OCI-LY7 (cell line): ENCODE data around the gene THOP1. TPM values are rescaled to one million over a fixed set of nuclear protein-coding genes. Genes with fewer than 3 reads are reported as not detected.

Experiments
- BruUV-seq: library from RNA; stranded (reverse); fragments of 400-500 nt; replicated peaks from 2 replicates; lab custom pipeline; 2021; lab: Mats Ljungman, UMichigan
- CTCF ChIA-PET: fragments of 300-600 bp; sonication (Branson Sonifier 250); formaldehyde crosslinking; loops from one replicate; lab custom pipeline; 2022; ENCODE audit warnings: antibody characterized with exemption; ENCODE audit not compliant: unreplicated experiment; lab: Charles Lee
- POLR2A ChIA-PET: fragments of 300-600 bp; sonication (Branson Sonifier 250); formaldehyde crosslinking; loops from one replicate; lab custom pipeline; 2022; ENCODE audit warnings: antibody characterized with exemption; lab: Charles Lee
- DNase-seq: peaks from one replicate; pipeline ENCODE4 v3.0.0-alpha.2; 2015; ENCODE audit warnings: low spot score
- H2AFZ ChIP-seq: fragments of 200-600 bp; sonication (generic), shearing (Covaris generic); 2 replicates; pipeline ENCODE4 v1.6.1; 2014; ENCODE audit warnings: mild to moderate bottlenecking, antibody characterized with exemption, low read length, moderate library complexity
- H3K27ac ChIP-seq: fragments of 200-600 bp; sonication (generic); 2 replicates; pipeline ENCODE4 v1.5.1; 2014; ENCODE audit warnings: mixed run types, low read depth, mild to moderate bottlenecking, moderate library complexity, low read length, inconsistent platforms; ENCODE audit not compliant: poor library complexity, severe bottlenecking
- H3K36me3 ChIP-seq: fragments of 200-600 bp; sonication (generic); 2 replicates; pipeline ENCODE4 v1.6.1; 2014; ENCODE audit warnings: mild to moderate bottlenecking, antibody characterized with exemption, low read length, moderate library complexity, mixed read lengths; ENCODE audit not compliant: insufficient read depth
- H3K4me1 ChIP-seq: fragments of 200-600 bp; sonication (generic); 2 replicates; pipeline ENCODE4 v1.5.1; 2014; ENCODE audit warnings: mild to moderate bottlenecking, low read length; ENCODE audit not compliant: insufficient read depth, poor library complexity, severe bottlenecking
- H3K4me2 ChIP-seq: fragments of 200-600 bp; sonication (generic); 2 replicates; pipeline ENCODE4 v1.6.1; 2014; ENCODE audit warnings: mild to moderate bottlenecking, low read length
- H3K4me3 ChIP-seq: fragments of 200-600 bp; sonication (generic); 2 replicates; pipeline ENCODE4 v1.5.1; 2014; ENCODE audit warnings: mild to moderate bottlenecking, low read depth, low read length; ENCODE audit not compliant: poor library complexity, severe bottlenecking
- H3K79me2 ChIP-seq: fragments of 200-600 bp; sonication (generic); 2 replicates; pipeline ENCODE4 v1.6.1; 2016; ENCODE audit warnings: low read depth, mild to moderate bottlenecking, low read length, moderate library complexity, mixed read lengths; ENCODE audit not compliant: insufficient read depth
- H3K9me2 ChIP-seq: fragments of 200-600 bp; sonication (generic); 2 replicates; pipeline ENCODE4 v1.6.1; 2016; ENCODE audit warnings: mild to moderate bottlenecking, low read length, mixed read lengths; ENCODE audit not compliant: insufficient read depth
- H3K9me3 ChIP-seq: fragments of 200-600 bp; sonication (generic); 2 replicates; pipeline ENCODE4 v1.6.1; 2014; ENCODE audit warnings: mild to moderate bottlenecking, mixed run types, low read length, mixed read lengths
- H4K20me1 ChIP-seq: fragments of 200-600 bp; sonication (generic); 2 replicates; pipeline ENCODE4 v1.6.1; 2014; ENCODE audit warnings: mild to moderate bottlenecking, antibody characterized with exemption, low read length, moderate library complexity, mixed read lengths; ENCODE audit not compliant: insufficient read depth
- CTCF ChIP-seq: fragments of 200-600 bp; sonication (generic); conservative IDR thresholded peaks from 2 replicates; pipeline ENCODE4 v1.5.1; 2014; ENCODE audit warnings: mild to moderate bottlenecking, antibody characterized with exemption, low read length, moderate library complexity, mixed read lengths
- EZH2phosphoT487 ChIP-seq: fragments of 200-600 bp; sonication (generic); IDR thresholded peaks from 2 replicates; pipeline ENCODE4 v1.6.1; 2018; ENCODE audit warnings: low read depth, borderline replicate concordance, mild to moderate bottlenecking, mixed run types, antibody characterized with exemption, low read length, moderate library complexity, mixed read lengths
- intact Hi-C: fragments of 100-400 bp; cut with micrococcal nuclease; formaldehyde crosslinking; loops from one replicate; pipeline ENCODE4 v1.10.0; 2022; ENCODE audit not compliant: unreplicated experiment
- total RNA-seq, 2 experiments: library from RNA; depleted of rRNA in 1 of 2; stranded (reverse); fragments of >200 nt in 1 of 2; shearing (Covaris generic) in 1 of 2; gene quantifications; 2 replicates each; pipeline ENCODE4 v1.2.3, GENCODE V29; 2014 to 2022

THOP1 gene
- total RNA-seq, 2 experiments from 2014 or later: 170 to 191 TPM

GRCh38 chr19:2739602-2740313 lies 45.5 kb upstream of the THOP1 start, which contains the start of gene SLC39A3:
TSS of gene SLC39A3 (minus strand) at chr19:2740017. CDS start at chr19:2737257, 2,760 bp downstream.
- POLR2A ChIA-PET: interaction anchor here (0.9 kb wide), 1 partner anchor 49 kb away, joined by 4 read pairs; no protein-coding TSS in a partner anchor
- H3K4me3 ChIP-seq: peak within 1 kb of the TSS; percentile 93
- BruUV-seq: no TSS peak
- H3K36me3 ChIP-seq: peaks cover 25% of the 10 kb centered on the region
- no peaks in the 10 kb centered on the region for H3K9me3 ChIP-seq
- H3K79me2 ChIP-seq: peaks cover 7% of the 10 kb centered on the region; the same call in 1 of the 2 replicates
- H3K9me2 ChIP-seq: no peaks in the 10 kb centered on the region
- intact Hi-C loops: loop anchor here (10.0 kb wide), 1 partner anchor 265 kb away; the partner anchor contains the start of gene GADD45B
- TF ChIP-seq EZH2phosphoT487: no peak
- TF ChIP-seq CTCF: no peak
- H3K27ac ChIP-seq: peak within 1 kb of the TSS; percentile 37
- peaks cover 9% of the 10 kb centered on the region for H3K4me1 ChIP-seq
- CTCF ChIA-PET: no interaction called here
- H3K4me2 ChIP-seq: peak within 1 kb of the TSS; percentile 97
- DNase-seq: peak; percentile 99
- no peaks in the 10 kb centered on the region for H4K20me1 ChIP-seq
- peak within 1 kb of the TSS; percentile 65 for H2AFZ ChIP-seq

- intact Hi-C loops: loop anchor here (10.0 kb wide), 1 partner anchor 265 kb away; the partner anchor contains the start of gene GADD45B
- DNase-seq: no peak
- Histone ChIP-seq H3K9me3 (no peaks in the 10 kb centered on the region), H3K36me3 (peaks cover 20% of the 10 kb centered on the region), H2AFZ (peak overlapping the region; percentile 65; the same call in 1 of the 2 replicates), H3K79me2 (peaks cover 7% of the 10 kb centered on the region; the same call in 1 of the 2 replicates), H3K4me2 (peak overlapping the region; percentile 66), H4K20me1 (no peaks in the 10 kb centered on the region), H3K27ac (no peak overlapping the region), H3K4me3 (peak overlapping the region; percentile 93), H3K9me2 (no peaks in the 10 kb centered on the region), H3K4me1 (peaks cover 9% of the 10 kb centered on the region)
- ChIA-PET CTCF (no interaction called here), POLR2A (no interaction called here)
- no peak for TF ChIP-seq EZH2phosphoT487
- TF ChIP-seq CTCF: no peak
- BruUV-seq: no TSS peak
Measured at GRCh38 chr19:2740314-2740656, 45.0 kb upstream of the THOP1 start.

GRCh38 chr19:2743099-2743498 lies 42.2 kb upstream of the THOP1 start:
- H3K79me2 ChIP-seq: peaks cover 7% of the 10 kb centered on the region; the same call in 1 of the 2 replicates
- H3K9me3 ChIP-seq: no peaks in the 10 kb centered on the region
- H3K36me3 ChIP-seq: no peaks in the 10 kb centered on the region
- no peaks in the 10 kb centered on the region for H4K20me1 ChIP-seq
- no peak overlapping the region for H3K4me3 ChIP-seq
- no peak overlapping the region for H3K27ac ChIP-seq
- CTCF ChIA-PET: interaction anchor here (0.6 kb wide), 1 partner anchor 82 kb away, joined by 3 read pairs; no protein-coding TSS in a partner anchor
- POLR2A ChIA-PET: no interaction called here
- TF ChIP-seq EZH2phosphoT487 (no peak), CTCF (no peak)
- no peak overlapping the region for H2AFZ ChIP-seq
- peaks cover 13% of the 10 kb centered on the region for H3K4me1 ChIP-seq
- DNase-seq: no peak
- H3K4me2 ChIP-seq: no peak overlapping the region
- H3K9me2 ChIP-seq: no peaks in the 10 kb centered on the region
- no TSS peak for BruUV-seq
- intact Hi-C loops: loop anchor here (10.0 kb wide), 1 partner anchor 268 kb away; the partner anchor contains the start of gene GADD45B
